WERI-Rb-1 (cell line): Measurements from ENCODE around the gene ENTPD1.
"Not testable (repeated sequence)": the region's sequence is repeated elsewhere in the genome, so short reads cannot be mapped to it uniquely, and the experiment has no call there.

Source experiments
- DNase-seq: peaks from one replicate; pipeline ENCODE4 v3.0.0-alpha.2; 2020
- H3K27ac ChIP-seq: fragments of 250-450 bp; sonication (Bioruptor Pico); 2 replicates; pipeline ENCODE4 v1.5.1; 2020; ENCODE audit warnings: mild to moderate bottlenecking, moderate library complexity
- H3K27me3 ChIP-seq: fragments of 250-450 bp; sonication (Bioruptor Pico); 2 replicates; pipeline ENCODE4 v1.5.1; 2021; ENCODE audit warnings: mild to moderate bottlenecking, low read depth, moderate library complexity; ENCODE audit not compliant: insufficient read depth, severe bottlenecking
- H3K36me3 ChIP-seq: fragments of 250-450 bp; sonication (Bioruptor Pico); 2 replicates; pipeline ENCODE4 v1.5.1; 2020; ENCODE audit warnings: mild to moderate bottlenecking, moderate library complexity
- H3K4me3 ChIP-seq: 2 replicates; pipeline ENCODE4 v1.5.1; 2011; ENCODE audit warnings: low read depth, mild to moderate bottlenecking, control low read depth, low read length
- H3K9me3 ChIP-seq: fragments of 250-450 bp; sonication (Bioruptor Pico); 2 replicates; pipeline ENCODE4 v1.5.1; 2021; ENCODE audit warnings: mild to moderate bottlenecking, moderate library complexity; ENCODE audit not compliant: severe bottlenecking
- CTCF ChIP-seq: IDR thresholded peaks from 2 replicates; pipeline ENCODE4 v1.5.1; 2011; ENCODE audit warnings: low read depth, mild to moderate bottlenecking, control low read depth, inconsistent platforms, low read length

ENTPD1 gene

GRCh38 chr10:95865814-95866466 is 110.0 kb downstream of the ENTPD1 start:
- no peak for TF ChIP-seq CTCF
- H3K9me3 ChIP-seq, result no peaks in the 10 kb centered on the region
- H3K27ac ChIP-seq, result no peak overlapping the region
- no peak for DNase-seq
- H3K36me3 ChIP-seq, result no peaks in the 10 kb centered on the region
- H3K27me3 ChIP-seq, result no peaks in the 10 kb centered on the region
- no peak overlapping the region for H3K4me3 ChIP-seq

- Histone ChIP-seq H3K27me3 (no peaks in the 10 kb centered on the region), H3K36me3 (no peaks in the 10 kb centered on the region), H3K27ac (no peak overlapping the region), H3K9me3 (no peaks in the 10 kb centered on the region), H3K4me3 (no peak overlapping the region)
- no peak for DNase-seq
- TF ChIP-seq CTCF, result no peak
Observed at GRCh38 chr10:95866467-95866842, 110.5 kb downstream of the ENTPD1 start.

GRCh38 chr10:95867866-95868265 is 111.9 kb downstream of the ENTPD1 start:
- Histone ChIP-seq H3K36me3 (no peaks in the 10 kb centered on the region), H3K27ac (no peak overlapping the region), H3K9me3 (no peaks in the 10 kb centered on the region), H3K27me3 (no peaks in the 10 kb centered on the region), H3K4me3 (no peak overlapping the region)
- DNase-seq, result no peak
- no peak for TF ChIP-seq CTCF

- no peaks in the 10 kb centered on the region for H3K27me3 ChIP-seq
- H3K36me3 ChIP-seq, result peaks cover 20% of the 10 kb centered on the region
- H3K9me3 ChIP-seq, result peaks cover 5% of the 10 kb centered on the region
- H3K27ac ChIP-seq, result no peak overlapping the region
- no peak for TF ChIP-seq CTCF
- H3K4me3 ChIP-seq, result no peak overlapping the region
- no peak for DNase-seq
Observed at GRCh38 chr10:95872158-95872711, 116.3 kb downstream of the ENTPD1 start.

GRCh38 chr10:95873139-95873538 is 117.2 kb downstream of the ENTPD1 start:
- TF ChIP-seq CTCF, result no peak
- Histone ChIP-seq H3K4me3 (no peak overlapping the region), H3K9me3 (peaks cover 5% of the 10 kb centered on the region), H3K27ac (no peak overlapping the region), H3K27me3 (no peaks in the 10 kb centered on the region), H3K36me3 (peaks cover 20% of the 10 kb centered on the region)
- no peak for DNase-seq

- Histone ChIP-seq H3K4me3 (no peak overlapping the region), H3K36me3 (peaks cover 20% of the 10 kb centered on the region), H3K9me3 (peaks cover 5% of the 10 kb centered on the region), H3K27me3 (no peaks in the 10 kb centered on the region), H3K27ac (no peak overlapping the region)
- no peak for TF ChIP-seq CTCF
- no peak for DNase-seq
Observed at GRCh38 chr10:95873651-95874050, 117.7 kb downstream of the ENTPD1 start.

- not testable (repeated sequence) for H3K27ac ChIP-seq, H3K4me3 ChIP-seq, H3K27me3 ChIP-seq, H3K9me3 ChIP-seq, DNase-seq
- H3K36me3 ChIP-seq, result peaks cover 20% of the 10 kb centered on the region
Observed at GRCh38 chr10:95874783-95875182, 118.8 kb downstream of the ENTPD1 start.
